Uterus (tissue), 2 donors: Measurements from ENCODE around the gene SAA2.

ENCODE experiments used
- POLR2A ChIP-seq, 2 donors: fragments of 450-650 bp; IDR thresholded peaks; one replicate each; pipeline ENCODE4 v1.6.1; 2016; ENCODE audit warnings: antibody characterized with exemption in 2 of 2, mild to moderate bottlenecking in 1 of 2, moderate library complexity in 1 of 2
- TF ChIP-seq, protein P1 (sequence below), 4 experiments: fragments of 200-600 bp in 2 of 4; fragments of 450-650 bp in 2 of 4; sonication (generic) in 2 of 4; IDR thresholded peaks; one replicate each; pipeline ENCODE4 v1.5.1; 2016 to 2019; ENCODE audit warnings: antibody characterized with exemption in 4 of 4, mild to moderate bottlenecking in 2 of 4, moderate library complexity in 1 of 4

DNA sequence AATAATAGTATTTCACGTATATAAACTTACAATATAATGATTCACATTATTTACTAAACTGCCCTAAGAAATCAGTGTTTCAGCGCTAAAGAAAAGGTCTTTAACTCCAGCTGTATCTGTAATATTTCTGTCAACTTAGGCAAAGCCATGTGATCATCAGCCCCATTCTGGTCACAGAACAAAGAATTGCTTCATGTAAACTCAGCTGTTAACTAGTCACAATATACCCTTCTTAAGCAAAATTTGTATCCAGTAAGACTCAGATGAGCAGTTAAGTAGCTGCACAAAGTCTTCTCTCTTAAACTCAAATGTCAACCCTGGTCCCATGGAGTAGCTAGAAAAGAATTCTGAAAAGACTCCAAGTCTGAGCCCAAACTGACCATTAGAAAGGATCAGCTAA lies 46.8 kb upstream of the SAA2 start:
- TF ChIP-seq, protein P1, sequence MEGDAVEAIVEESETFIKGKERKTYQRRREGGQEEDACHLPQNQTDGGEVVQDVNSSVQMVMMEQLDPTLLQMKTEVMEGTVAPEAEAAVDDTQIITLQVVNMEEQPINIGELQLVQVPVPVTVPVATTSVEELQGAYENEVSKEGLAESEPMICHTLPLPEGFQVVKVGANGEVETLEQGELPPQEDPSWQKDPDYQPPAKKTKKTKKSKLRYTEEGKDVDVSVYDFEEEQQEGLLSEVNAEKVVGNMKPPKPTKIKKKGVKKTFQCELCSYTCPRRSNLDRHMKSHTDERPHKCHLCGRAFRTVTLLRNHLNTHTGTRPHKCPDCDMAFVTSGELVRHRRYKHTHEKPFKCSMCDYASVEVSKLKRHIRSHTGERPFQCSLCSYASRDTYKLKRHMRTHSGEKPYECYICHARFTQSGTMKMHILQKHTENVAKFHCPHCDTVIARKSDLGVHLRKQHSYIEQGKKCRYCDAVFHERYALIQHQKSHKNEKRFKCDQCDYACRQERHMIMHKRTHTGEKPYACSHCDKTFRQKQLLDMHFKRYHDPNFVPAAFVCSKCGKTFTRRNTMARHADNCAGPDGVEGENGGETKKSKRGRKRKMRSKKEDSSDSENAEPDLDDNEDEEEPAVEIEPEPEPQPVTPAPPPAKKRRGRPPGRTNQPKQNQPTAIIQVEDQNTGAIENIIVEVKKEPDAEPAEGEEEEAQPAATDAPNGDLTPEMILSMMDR (IDR thresholded peaks at IDR 0.05): no peak
- TF ChIP-seq POLR2A (IDR thresholded peaks at IDR 0.05): no peak
